Head of caudate nucleus (tissue), 42 donors: ENCODE data around the gene CD300C.
"Not testable (repeated sequence)": the region's sequence is repeated elsewhere in the genome, so short reads cannot be mapped to it uniquely, and the experiment has no call there.

Experiments
- DNase-seq, 42 donors: peaks; one replicate each; pipeline versions ENCODE4 v3.0.0 to v3.0.0-alpha.2; 2020 to 2021; ENCODE audit warnings: mixed read lengths in 7 of 42
- intact Hi-C: fragments of 100-400 bp; cut with DNase I; formaldehyde crosslinking; loops from one replicate; pipeline ENCODE4 v1.15.0; 2022

The CD300C gene

GRCh38 chr17:74566132-74566753 is 20.3 kb upstream of the CD300C start:
- intact Hi-C loops, result no loop called here
- peak in 34 of 42 donors; percentile 17 to 69 (median 42) for DNase-seq

- intact Hi-C loops, result no loop called here
These were observed 19.2 kb upstream of the CD300C start for GRCh38 chr17:74565126-74565525.

GRCh38 chr17:74563358-74563757 is 17.4 kb upstream of the CD300C start:
- intact Hi-C loops, result no loop called here
- DNase-seq, result no peak

More at GRCh38 chr17:74565126-74565525, 19.2 kb upstream of the CD300C start:
- DNase-seq, result no peak

GRCh38 chr17:74561586-74561985 is 15.7 kb upstream of the CD300C start:
- intact Hi-C loops, result no loop called here
- DNase-seq, result no peak

GRCh38 chr17:74558882-74559519 is 13.1 kb upstream of the CD300C start:
- no peak for DNase-seq
- intact Hi-C loops, result no loop called here

GRCh38 chr17:74558402-74558801 is 12.5 kb upstream of the CD300C start:
- intact Hi-C loops, result not testable (repeated sequence)

GRCh38 chr17:74555427-74555940 is 9.6 kb upstream of the CD300C start:
- no peak for DNase-seq
- intact Hi-C loops, result no loop called here

More at GRCh38 chr17:74558402-74558801, 12.5 kb upstream of the CD300C start:
- DNase-seq, result not testable (repeated sequence)

GRCh38 chr17:74554909-74555308 is 9.0 kb upstream of the CD300C start:
- DNase-seq, result no peak
- intact Hi-C loops, result no loop called here

- peak in 1 of 42 donors; percentile 8 for DNase-seq
- intact Hi-C loops, result no loop called here
These were observed 6.1 kb upstream of the CD300C start for GRCh38 chr17:74552037-74552436.

- peak in 1 of 42 donors; percentile 4 for DNase-seq
- intact Hi-C loops, result no loop called here
These were observed 4.7 kb upstream of the CD300C start for GRCh38 chr17:74550602-74551001.

- DNase-seq, result no peak
- intact Hi-C loops, result no loop called here
These were observed 3.4 kb upstream of the CD300C start for GRCh38 chr17:74549343-74549742.

GRCh38 chr17:74547736-74548135 is 1.8 kb upstream of the CD300C start:
- intact Hi-C loops, result no loop called here
- peak in 1 of 42 donors; percentile 14 for DNase-seq

- intact Hi-C loops, result no loop called here
- peak in 1 of 42 donors; percentile 6 for DNase-seq
These were observed 1.3 kb upstream of the CD300C start for GRCh38 chr17:74547264-74547663.

- intact Hi-C loops, result no loop called here
- no peak for DNase-seq
These were observed 671 bp upstream of the CD300C start for GRCh38 chr17:74546586-74546985.

- intact Hi-C loops, result no loop called here
These were observed 698 bp downstream of the CD300C start for GRCh38 chr17:74544991-74545842.

GRCh38 chr17:74543891-74544760 is 1.8 kb downstream of the CD300C start:
- no peak for DNase-seq
- intact Hi-C loops, result no loop called here

More at GRCh38 chr17:74544991-74545842, 698 bp downstream of the CD300C start:
- DNase-seq, result no peak

- DNase-seq, result no peak
These were observed 2.5 kb downstream of the CD300C start for GRCh38 chr17:74543406-74543805.

GRCh38 chr17:74542727-74543383 is 3.1 kb downstream of the CD300C start:
- DNase-seq, result no peak
- intact Hi-C loops, result no loop called here

More at GRCh38 chr17:74543406-74543805, 2.5 kb downstream of the CD300C start:
- intact Hi-C loops, result no loop called here
